Medulla oblongata (tissue), 1 donor: ENCODE data around the gene ERBB4.

Source experiments
- DNase-seq: peaks from one replicate; pipeline ENCODE4 v3.0.0-alpha.2; 2015; ENCODE audit errors: extremely low spot score

ERBB4 gene

DNA sequence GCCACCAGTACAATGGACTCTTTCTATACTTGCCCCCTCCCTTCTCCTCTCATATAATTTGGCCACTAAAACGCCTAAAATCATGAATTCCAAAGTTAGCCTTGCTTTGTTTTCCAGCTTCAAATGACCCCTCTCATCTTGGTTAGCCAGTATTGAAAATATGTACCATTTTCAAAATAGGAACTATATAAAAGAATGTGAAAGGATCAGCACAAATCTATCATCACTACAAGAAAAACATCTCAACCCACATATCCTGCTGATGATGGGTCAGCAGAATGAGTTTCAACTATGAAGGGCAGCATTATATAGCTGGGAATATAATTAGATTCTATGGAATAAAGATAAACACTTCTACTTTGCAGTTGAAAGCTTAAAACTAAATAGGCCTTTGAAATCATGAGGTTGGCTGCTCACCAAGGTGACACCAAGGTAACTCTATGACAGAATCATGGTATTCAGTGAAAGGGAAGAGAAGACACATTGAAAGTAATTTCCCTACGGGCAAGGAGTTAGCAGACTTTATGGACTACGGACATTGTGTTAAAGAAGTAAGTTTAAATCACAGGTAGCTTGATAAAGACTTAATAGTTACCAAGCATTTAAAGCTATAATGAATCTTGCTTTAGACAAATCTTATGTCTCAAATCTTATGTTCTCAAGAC is 1109.2 kb downstream of the ERBB4 start:
- peak; percentile 42 for DNase-seq

DNA sequence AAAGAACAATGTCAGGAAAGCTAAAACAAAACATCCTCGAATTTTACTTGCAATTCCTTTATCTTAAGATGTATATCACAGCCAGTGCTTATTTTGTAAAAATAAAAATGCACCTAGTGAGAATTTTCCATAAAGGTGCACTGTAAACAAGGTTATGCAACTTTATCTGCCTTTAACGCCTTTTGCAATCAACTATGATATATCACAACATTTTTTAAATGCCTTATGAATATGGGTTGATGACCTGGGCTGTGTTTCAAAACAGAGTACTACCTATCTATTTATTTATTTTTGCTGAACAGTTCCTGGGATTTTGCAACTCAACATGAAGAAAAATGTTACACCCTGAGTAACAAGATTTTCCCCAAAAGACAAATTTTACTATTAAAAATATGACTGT is 1112.4 kb downstream of the ERBB4 start:
- DNase-seq, result no peak

DNA sequence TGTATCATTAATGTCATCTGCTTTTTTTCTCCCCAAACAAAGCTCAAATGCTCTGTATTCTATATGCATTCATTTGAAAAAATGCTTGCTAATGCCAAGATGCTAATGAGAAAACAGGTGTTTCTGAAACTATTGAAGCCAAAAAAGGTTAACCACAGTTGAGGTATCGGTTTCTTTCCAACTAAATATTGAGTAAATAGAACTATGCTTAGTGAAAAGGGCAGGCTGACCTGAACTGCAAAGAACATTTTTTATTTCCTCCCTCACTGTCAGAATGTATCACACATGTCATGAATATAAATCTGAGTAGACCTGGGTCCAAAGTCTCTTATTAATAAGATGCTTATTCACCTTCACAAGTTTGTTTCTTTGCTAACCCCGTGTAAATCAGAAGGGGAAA is 1115.6 kb downstream of the ERBB4 start:
- no peak for DNase-seq

DNA sequence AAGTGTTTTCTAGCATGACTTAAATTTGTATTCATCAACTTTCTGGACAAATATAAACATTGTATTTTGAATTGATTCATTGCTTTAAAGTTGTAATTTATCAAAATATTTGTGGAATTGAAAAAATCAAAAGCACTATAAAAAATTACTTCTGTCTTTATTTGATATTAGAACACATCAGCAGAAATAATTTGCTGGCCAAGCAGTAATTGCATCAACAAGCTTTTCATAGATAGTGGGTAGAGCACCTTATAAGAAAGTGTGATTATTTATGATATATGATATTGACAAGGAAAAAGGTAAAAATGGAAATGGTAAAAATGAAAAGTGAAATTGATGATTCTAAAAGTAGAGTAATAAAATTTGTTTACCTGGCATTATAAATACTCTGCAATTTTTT is 1121.1 kb downstream of the ERBB4 start:
- DNase-seq, result no peak

DNA sequence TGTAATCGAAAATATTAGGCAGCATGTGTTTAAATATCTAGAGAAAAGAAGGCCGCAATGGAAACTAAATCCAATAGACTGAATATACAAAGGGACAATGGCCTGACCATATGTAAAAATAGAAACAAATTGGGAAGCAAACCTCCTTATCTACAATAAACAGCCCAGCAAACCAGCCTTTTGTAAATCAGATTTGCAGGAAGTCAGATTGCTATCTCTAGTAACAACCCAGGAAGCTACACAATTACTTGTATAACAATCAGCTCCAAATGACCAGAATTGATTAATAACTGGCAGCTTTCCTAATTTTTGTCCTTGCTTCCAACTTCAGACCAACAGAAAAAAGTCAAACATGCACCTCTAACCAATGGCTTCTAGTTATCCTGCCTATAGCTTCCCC is 1122.2 kb downstream of the ERBB4 start:
- DNase-seq, result no peak

DNA sequence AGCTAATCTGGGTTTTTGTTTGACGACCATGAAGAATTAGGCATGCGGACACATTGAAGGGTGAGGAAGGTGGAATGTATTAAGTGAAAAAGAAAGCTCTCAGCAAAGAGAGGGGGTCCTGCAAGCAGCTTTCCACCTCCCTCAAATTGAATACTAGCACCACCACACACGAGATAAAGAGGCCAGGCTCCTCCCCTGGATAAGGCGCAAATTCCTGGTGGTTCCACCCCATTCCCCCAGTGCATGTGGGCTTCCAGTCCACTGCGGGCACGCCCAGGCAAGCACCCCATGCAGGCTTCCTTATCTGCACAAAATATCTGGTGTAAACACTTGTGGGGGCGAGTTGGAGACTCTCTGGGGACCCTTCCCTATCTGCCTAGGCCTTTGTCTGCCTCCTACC is 1124.9 kb downstream of the ERBB4 start:
- no peak for DNase-seq

DNA sequence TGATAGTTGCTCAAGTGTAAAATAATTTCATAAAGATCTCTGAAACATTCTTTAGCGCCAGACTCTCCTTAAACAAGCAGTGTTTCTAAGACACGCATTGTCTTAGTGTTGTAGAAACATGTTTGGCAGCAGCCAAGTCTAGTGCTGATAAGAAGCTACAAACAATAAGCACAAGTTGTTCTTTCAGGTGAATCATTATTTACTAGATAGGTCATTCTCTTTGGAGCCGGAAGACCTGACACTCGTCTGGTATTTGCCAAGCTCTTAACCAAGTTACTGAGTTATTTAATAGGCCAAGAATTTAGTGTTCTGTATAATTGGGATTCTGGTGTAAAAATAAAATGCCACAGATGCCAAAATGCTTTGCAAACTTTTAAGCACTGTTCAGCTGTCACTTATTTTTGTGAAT is 1130.1 kb downstream of the ERBB4 start:
- no peak for DNase-seq

DNA sequence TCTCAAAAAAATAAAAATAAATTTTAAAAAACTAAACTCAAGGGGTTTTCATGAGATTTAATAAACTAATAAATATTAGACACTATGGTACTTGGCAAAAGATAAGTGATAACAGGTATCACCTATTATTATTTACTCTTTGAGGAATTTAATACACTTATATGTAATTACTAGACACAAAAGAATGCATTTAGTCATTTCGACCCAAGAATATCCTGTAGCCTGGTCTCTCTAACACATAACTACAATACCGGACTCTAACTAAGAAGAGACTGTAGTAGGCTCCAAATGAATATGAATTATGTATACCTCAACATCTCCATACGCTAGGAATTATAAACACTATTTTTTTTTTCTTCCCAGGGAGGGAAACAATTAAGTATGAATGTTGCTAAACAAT is 1131.5 kb downstream of the ERBB4 start:
- DNase-seq, result no peak

DNA sequence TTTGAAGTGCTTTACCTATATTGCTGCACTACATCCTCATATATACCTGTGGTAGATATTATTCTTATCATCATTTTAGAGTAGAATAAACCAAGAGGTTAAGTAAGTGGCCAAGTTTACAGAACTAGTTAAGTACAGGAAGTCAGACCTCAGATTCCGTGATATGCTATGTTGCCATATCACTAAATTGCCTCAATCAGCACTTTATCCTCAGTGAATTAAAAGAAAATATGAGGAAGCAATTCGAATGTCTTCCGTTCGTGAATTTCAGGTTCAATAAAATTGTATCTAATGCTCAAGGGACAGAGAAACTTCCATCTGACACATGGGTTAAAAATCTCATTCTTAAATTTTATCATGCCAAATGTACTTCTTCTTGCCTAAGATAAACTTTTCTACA is 1133.6 kb downstream of the ERBB4 start:
- DNase-seq, result no peak

DNA sequence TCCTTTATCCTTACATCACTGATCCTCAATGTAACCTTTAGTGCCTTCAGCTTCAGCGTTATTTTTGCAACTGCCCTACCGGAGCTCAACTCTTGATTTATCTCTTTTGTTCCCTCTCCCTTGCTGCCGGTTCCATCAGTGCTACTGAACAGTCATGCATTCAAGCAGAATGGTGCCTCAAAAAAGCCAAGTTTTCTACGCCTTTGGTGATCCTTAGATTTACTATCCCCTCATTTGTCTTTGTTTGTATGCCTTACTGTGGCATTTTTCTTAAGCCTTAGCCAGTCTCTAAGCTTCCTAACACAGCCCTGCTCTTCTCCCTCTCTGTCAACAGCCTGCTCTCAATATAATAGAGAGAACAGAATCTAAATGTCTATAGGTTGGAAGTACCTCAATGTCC is 1134.5 kb downstream of the ERBB4 start:
- DNase-seq, result no peak

DNA sequence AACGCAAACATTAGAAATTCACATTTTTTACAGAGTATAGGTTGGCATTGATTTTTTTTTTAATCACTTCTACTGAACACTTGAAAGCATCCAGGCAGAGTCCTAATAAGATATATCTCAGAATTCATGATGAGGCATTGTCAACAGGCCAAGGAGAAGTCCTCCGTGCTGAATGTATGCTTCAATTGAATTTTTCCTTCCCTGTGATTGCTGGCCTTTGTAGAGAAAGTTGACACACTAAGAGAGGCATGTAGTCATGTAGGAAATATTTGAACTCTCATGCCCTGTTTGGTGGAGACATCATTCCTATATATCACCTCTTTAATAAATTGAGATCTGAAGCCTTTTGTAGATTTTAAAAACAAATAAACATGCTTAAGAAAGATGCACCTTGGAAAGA is 1137.3 kb downstream of the ERBB4 start:
- no peak for DNase-seq

DNA sequence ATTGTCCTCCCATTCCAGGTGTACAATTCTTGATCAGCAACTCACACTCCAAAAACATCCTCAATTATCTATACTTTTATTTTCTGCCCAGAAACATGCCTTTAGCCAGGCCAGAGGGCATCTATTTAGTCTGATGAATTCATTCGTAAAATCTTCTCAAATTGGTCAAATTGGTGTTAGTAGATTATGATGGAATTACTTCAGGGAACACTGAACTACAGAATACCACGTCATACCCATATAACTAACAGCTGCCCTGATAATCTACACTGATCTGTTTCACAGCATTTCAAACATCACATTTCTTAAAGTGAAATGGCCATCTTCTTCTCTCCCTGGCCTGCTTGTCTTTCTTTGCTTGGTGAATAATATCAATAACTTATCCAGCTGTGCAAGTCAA is 1140.8 kb downstream of the ERBB4 start:
- no peak for DNase-seq

DNA sequence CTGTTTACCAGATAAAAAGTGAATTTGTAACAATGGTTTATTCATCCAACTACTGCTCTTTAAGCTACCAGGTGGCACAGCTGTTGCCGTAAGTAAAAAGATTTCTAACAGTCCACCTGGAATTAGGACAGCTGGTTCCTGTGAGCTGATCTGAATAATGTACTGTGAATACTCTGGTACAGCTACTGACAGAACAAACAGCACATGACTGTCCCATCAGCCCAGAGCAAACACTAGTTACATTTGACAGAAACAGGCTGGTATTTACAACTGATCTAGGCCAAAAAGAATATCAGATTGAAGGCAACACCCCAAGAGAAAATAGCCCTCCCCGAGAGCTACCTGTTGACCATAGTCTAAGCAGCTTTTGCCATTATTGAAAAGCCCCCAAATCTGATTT is 1141.8 kb downstream of the ERBB4 start:
- peak; percentile 57 for DNase-seq

DNA sequence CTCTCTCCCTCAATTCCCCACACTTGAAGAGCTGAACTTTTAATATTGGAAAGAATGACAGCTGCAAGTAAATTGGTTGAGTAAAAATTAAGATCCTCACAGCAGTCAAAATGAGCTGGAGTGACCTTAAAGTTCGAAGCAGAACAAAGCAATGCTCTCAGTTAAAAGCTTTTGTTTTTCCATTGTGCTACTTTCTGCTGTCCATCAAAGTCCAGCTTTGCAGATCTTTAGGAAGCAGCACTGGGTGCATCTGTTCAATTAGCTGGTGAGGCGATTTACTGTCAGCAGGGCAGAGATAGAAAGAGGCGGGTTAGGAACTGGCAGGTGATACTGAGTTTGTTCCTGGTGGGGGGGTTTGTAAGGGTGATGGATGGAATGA is 1147.4 kb downstream of the ERBB4 start:
- peak; percentile 45 for DNase-seq

DNA sequence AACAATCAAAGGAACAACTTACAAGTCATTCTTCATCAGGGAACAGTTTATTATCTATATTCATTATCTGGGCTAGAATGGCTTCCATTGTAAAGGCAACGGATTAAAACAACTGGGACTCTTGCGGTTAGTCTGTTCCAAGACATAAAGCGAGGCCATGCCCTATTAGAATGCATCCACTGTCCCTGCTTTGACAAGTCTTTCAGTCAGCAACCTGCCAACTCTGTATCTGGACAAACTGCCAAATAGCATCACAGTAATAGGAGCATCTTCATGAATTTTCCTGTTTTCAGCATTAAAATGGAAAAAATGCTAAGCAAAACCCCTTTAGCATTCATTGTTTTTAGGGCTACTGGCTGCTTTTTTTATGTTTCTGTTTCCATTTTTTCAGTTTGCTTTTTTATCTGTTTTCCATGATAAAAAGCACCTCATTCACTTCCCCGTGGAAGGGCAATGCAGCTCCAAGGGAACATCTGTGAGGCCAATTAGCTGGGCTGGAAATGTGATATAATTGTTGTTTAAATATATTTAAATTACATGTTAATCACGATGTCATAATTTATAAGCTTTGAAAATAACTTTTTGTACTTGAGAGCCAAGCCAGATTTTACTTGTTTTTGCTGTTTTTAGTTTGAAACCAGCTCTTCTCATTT is 1147.9 kb downstream of the ERBB4 start:
- peak; percentile 84 for DNase-seq

DNA sequence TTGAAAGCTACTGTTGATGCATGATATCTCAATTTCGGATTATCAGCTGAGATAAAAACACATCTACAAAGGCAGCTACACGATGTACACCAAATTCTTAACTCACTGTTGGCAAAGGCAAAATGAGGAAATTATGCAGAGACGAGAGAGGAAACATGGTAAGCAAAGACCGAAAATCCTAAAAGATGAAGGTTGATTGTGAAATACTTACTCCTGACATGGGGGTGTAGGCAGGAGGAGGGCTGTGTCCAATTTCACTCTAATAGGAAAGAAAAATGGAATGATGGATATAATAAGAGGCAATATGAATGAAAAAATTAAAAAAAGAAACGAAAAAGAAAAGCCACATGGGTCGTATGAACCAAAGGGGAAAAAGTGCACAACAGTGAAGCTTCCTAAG is 1150.9 kb downstream of the ERBB4 start:
- no peak for DNase-seq

DNA sequence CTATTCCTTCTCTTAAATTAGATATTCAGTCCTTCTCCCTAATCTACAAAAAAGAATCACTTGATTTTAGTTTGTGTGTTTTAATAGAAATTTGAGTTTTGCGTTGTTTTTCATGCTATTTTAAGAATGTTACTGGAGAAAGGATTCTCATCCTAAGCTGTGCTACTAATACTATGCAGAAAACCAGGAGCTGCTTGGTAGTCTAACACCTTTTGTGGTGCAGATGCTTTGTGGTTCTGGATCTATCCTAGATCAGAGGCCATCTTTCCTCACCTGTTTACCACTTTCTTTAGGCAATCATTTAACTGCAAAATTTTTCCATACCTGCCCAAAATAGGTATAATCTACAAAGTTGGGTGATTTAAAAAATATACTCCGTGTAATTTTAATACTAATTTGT is 1158.6 kb downstream of the ERBB4 start:
- no peak for DNase-seq

DNA sequence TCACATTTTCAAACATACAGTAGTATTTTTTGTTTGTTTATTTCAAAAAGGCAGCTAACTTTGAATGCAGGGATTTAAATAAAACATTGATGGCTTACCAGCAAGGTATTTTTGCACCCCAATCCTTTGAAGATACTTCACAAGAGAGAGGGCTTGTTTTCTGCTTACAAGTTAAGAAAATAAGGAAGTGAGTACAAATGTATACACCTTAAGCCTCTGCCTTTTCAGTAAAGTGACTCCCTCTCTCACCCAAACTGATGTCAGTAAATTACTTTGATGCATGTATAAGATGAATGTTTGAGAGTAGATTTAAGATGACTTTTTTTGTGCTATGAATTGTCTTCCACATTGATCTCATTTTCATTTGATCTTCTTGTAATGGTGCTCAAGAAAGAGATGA is 1162.2 kb downstream of the ERBB4 start:
- no peak for DNase-seq

DNA sequence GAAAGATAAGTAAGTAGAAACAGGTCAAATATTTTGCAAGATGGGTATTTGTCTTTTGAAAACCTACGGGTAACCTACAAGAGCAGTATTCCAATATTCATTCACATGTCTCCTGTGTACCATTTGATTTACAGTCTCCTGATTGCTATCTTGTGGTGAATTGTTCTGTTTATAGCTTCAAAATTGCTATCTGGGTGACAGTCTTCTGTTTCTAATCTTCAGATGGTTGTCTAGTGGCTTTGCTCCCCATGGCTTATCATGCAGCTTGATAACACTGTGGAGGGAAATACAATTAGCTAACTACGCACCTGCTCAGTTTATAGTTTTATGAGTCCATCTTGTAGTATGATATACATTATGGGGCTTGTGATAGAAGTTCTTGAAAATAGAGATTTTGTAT is 1165.4 kb downstream of the ERBB4 start:
- no peak for DNase-seq

DNA sequence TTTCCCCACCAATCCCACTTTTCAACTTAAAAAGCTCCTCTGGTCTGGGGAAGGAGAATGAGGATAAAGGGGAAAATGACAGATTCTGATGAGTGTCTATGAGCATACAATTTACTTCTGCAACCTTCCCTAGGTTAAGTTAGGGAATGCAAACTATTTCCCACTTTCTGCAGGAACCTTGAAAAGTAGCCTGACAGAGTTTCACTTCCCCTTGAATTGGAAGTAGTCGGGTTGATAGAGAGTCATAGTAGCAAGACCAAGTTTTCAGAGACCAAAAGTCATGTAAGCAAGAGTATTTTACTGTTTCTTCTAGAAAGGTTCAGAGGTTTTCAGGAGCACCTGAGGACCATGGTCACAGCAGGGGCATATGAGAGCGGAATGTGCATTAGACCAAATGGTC is 1167.1 kb downstream of the ERBB4 start:
- no peak for DNase-seq

DNA sequence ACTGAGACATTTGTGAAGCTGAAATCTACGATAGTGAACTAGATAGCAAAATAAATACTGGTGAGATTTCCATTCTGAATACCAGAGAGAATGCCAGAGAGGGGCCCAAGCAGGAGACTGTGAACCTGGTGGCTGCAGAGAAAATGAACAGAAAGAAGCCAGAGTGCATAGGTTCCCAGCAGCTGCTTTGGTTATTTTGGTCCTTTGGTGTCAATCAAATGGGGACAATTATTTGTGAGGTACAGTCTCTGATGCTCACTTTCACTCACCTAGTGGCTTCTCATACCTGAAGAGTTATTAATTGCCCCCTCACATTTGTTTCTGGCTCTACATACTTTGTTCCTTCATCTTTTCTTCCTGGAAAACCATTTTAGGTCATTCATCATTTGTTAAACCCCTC is 1170.1 kb downstream of the ERBB4 start:
- DNase-seq, result no peak

DNA sequence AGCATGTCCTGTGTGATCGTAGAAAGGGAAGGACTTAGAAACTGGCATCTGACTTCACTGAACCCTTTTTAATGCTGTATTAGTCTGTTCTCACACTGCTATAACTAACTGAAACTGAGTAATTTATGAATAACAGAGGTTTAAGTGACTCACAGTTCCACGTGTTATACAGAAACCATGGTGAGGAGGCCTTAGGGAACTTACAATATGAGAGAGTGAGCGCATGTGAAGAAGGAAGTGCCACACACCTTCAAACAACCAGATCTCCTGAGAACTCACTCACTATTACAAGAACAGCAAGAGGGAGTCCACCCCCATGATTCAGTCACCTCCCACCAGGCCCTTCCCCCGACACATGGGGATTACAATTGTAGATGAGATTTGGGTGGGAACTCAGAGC is 1170.9 kb downstream of the ERBB4 start:
- no peak for DNase-seq

DNA sequence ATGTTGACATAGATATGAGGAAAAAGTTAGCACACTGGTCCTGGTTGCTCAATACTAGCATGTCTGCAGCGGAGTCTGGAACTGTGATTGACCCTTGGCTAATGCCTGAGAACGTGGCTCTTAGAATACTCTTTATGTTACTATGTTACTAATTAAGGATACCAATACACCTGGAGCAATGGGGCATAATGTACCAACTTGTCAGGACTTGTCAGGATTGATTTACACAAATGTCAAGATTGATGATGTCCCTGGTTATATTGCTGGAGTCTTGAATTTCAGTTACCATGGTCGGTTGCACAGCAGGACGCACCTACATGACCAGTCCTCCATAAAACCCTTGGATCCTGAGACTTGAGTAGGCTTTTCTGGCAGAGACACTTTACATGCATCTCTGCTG is 1171.3 kb downstream of the ERBB4 start:
- DNase-seq, result no peak

DNA sequence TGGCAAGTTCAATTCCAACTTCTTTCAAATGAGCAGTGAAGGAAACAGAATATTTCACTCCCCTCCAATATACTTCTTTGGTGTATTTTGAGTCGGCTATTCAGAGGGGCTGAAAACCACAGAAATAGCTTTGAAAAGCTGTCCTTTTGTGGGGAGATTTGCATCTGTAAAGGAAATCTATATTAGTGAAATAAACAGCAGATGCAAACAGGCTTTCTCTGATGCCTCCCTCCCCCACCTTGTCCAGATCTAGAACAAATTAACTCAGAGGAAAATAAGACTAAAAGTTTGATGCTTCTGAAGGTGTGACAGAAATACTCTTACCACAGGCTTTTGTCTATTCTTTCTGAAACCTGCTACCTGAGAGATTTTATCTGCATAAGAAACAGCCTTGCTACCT is 1173.7 kb downstream of the ERBB4 start:
- DNase-seq, result no peak
